GM21423 (cell line): ENCODE results near the gene NBEA.
A peak's percentile ranks its signal among the peaks of the same experiment; 100 is the strongest.

Experiments used
- ATAC-seq: cut with Tn5 transposase; IDR thresholded peaks from one replicate; pipeline ENCODE4 v1.9.1; 2021; ENCODE audit warnings: mild to moderate bottlenecking, moderate library complexity; ENCODE audit not compliant: unreplicated experiment

Gene NBEA

DNA sequence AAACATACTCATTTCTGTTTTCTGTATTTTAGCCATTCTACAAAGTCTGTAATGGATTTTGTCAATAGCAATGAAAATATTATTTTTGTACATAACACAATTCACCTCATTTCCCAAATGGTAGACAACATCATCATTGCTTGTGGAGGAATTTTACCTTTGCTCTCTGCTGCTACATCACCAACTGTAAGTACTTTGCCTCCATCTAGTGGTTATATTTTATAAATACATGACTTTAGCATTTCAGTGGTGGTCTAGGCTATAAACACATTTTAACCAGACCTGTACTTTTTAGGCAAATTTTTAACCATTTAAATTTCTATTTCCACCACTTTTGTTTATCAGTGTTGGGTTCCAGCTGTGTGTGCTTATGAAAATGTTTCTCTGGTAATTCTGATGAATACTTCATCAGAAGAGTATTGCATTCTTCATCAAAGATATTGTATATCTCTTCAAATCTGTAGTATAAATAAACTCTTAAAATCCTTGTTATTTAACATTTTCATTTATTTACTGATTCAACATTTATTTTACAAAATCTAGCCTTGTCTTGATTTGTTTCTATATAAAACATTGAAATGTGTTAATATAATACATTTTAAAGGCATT, 222.4 kb downstream of the NBEA start:
- ATAC-seq: peak; percentile 72

GRCh38 chr13:35165205-35165604, 223.1 kb downstream of the NBEA start:
- ATAC-seq: no peak

- ATAC-seq: no peak
Observed at GRCh38 chr13:35179494-35179893, 237.4 kb downstream of the NBEA start.

DNA sequence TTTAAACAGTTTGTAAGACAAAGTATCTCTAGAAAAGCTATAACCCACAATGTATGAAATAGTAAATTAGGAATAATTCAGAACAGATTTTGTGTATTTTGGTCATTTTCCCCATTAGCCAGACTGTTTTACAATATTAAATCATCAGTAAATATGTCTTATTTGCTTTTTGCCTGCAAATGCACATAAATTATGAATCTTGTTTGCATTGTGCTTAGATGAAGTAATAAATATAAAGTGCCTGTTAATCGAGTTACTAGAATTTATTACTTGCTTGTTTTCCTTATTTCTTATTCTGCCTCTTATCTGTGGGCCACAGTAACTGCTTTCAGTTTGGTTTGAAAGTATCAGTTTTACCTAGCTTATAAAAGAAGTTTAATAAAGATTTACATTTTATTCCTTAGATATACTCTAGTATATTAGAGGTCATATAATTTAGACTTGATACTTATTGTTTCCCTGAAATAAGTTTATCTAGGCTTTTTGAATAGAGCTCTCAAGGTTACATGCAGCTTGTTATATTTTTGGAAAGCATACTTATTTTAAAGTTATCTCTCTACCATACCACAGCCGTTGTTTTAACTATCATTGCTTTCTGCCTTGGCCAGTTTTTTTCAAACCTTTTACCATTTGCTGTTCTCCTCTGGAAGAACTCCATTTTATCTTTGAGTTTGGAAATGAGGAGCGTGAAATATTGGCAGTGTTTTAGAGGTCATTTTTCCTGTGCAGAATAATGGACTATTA, 238.0 kb downstream of the NBEA start:
- no peak for ATAC-seq

- ATAC-seq: no peak
Observed at GRCh38 chr13:35190241-35190640, 248.2 kb downstream of the NBEA start.

- no peak for ATAC-seq
Observed at GRCh38 chr13:35191883-35192282, 249.8 kb downstream of the NBEA start.

GRCh38 chr13:35198613-35199200, 256.6 kb downstream of the NBEA start:
- ATAC-seq: no peak

GRCh38 chr13:35208587-35208986, 266.5 kb downstream of the NBEA start:
- no peak for ATAC-seq

DNA sequence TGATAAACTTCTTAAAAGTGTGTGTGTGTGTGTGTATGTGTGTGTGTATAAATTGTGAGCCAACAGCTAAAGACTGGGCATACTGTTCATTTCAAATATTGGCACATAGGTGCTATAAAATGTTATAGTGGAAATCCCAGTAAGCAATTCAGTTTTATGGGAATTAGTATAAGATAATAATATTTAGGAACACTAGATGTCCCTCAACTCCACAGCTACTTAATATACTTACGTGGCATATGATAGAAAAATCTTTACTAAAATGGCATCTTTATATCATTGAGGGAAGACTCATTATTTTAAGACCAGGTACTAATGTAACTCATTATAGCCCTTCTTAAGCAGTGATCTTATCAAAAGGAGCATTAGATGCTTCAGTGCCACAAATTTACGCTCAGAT, 268.2 kb downstream of the NBEA start:
- ATAC-seq: no peak

DNA sequence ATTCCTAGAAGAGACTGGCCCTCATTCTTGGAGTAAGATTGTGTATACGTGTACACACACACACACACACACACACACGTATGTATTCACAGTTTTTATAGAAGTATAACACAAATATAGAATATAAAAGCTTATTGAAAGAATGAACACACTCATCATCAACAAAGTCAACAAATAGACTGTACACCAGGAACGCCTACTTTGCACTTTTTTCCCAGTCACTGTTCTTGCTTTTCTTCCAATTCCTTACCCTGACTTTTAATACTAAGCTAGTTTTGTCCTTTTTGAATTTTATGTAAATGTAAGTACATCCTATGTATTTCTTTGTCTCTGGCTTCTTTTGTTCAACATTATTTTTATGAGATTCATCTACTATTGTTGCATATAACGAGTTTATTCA, 269.9 kb downstream of the NBEA start:
- ATAC-seq: no peak

DNA sequence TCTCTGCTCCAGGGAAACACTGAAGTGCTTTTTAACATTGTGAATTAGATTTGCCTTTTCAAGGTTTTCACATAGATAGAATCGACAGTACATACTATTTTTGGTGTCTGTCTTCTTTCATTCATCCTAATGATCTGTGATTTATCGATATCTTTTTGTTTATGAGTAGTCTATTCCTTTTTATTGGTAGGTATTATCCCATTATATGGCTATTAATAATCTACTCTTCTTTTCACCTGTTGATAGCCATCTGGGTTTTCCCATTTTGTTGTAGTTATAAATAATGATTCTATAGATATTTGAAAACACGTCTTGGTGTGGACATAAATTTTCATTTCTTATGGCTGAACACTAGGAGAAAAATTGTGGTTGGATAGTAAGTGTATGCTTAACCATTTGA, 271.8 kb downstream of the NBEA start:
- no peak for ATAC-seq

- ATAC-seq: no peak
Observed at GRCh38 chr13:35216131-35216530, 274.1 kb downstream of the NBEA start.

DNA sequence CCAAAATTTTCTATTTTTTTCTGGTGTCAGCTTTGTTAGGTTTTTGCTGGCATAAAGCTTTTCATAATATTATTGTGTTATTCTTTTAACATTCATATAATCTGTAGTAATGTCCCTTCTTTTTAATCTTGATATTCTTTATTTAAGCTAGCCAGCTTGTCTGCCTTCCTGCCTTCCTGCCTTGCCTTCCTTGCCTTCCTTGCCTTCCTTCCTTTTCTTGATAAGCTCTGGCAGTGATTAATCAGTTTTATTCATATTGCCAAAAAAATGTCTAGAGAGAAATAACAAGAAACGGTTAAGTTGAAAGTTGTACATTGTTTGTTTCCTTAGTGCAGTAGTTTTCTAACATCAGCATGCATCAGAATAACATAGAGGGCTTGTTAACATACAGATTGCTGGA, 277.0 kb downstream of the NBEA start:
- ATAC-seq: no peak

- no peak for ATAC-seq
Observed at GRCh38 chr13:35225159-35225558, 283.1 kb downstream of the NBEA start.

- no peak for ATAC-seq
Observed at GRCh38 chr13:35225582-35225981, 283.5 kb downstream of the NBEA start.

GRCh38 chr13:35228536-35228935, 286.5 kb downstream of the NBEA start:
- ATAC-seq: no peak

DNA sequence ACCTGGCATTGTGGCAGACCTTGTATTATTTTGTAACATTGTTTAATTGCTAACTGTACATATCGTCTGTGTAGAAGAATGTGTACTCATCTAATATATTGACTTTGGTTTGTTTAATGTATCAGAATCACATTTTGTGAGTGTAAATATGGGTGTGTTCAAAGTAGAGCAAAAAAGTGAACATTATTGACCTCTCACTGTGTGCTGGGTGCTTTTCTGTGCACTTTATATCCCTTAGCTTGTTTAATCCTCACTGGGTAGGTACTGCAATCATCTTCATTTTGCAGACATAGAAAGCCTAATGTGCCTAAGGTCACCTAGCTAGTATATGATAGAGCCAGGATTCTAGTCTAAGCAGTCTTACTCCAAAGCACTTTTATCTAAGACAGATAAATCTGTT, 289.4 kb downstream of the NBEA start:
- no peak for ATAC-seq

DNA sequence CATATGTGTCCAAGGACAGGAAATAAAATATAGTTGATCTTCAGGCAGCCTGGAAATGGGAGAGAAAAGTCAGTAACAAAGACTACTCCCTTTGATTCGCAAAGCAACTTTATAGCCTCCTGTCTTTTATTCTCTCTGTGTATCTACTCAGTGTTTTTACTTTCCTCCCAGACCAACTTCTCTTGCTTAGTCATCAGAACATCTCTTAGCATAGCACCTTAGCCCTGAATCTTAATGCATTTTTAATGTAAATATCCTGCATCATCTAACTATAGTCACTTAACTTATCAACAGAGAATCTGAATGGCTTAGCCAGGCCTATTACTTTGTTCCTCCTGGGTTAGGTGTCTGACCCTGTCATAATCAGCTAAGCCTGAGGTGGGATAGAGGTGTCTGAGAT, 296.2 kb downstream of the NBEA start:
- no peak for ATAC-seq

DNA sequence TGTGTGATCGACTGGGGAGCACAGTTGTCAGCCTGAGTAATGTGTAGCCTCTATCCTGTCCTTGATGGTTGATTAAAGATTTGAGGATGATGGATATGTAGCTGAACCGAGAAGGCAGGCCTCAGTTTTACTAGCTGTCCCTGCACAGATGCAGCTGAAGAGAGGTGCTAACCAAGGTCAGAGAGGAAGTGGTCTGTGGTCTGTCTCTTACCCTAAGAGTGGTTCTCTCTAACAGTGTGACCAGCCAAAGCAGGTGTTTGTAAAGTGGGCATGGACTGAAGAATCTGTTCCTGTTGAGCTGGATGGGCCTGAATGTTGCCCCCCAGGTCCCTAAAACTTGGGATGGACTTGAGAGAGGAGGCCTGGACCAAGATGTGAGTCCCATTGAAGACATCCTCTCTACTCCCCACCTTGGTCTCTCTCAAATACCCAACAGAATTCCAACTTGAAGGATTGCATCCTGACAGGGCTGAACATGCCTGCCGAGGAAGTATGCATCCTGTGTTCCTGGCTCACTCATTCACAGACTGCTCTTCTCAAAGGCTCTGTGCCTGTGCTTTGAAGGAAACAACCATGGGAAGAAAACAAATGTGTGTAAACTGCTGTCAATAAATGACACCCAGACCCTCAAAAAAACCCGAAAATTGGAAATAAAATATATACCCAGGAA, 310.6 kb downstream of the NBEA start:
- ATAC-seq: peak; percentile 88

DNA sequence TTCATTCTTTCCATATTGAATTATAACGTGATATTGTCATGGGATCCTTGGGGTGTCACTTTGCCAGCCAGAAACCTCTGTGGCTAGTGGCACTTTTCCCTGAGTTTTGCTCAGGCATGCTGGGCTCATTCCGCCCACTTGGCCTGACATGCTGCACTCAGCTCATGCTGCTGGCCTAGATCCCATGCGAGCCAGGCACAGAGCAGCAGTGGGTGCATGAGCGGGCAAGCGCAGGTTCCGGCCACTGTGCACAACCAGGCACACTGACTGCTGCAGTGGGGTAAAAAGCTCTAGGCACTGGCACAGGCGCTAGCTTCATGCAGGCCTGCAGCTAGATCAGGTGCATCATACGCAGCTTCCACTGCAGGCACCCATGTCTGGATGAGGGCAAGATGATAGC, 313.2 kb downstream of the NBEA start:
- no peak for ATAC-seq

DNA sequence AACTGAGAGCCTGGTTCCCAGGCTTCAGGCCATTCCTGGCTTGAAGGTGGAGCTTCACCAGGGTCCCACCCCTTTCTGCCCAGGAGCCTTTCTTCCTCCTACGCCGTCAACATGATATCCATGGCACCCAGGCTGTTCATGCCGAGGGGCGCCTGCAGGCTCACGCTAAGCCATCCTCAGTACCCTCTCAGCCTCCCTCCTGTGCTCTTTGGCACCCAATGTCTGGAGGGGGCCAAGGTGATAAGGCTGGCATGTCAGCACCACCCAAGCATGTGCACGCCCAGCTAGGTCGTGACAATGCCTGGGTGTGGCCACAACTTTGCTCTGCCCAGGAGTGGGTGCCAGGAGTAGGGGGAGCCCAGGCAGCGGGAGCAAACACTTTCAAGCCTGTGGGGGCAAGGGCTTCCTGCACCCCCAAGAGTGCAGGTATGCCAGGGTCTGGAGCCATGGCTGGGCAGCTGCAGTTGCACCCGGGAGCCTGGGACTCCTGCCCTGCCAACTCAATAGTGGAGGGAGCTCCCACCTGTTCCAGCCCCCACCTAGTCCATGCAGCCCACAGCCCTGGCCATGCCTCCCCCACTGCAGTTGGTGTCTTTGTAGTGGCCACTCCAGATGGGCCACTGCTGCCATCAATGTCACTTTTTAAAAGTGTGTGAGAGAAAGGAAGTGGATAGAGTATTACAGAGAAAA, 314.5 kb downstream of the NBEA start:
- no peak for ATAC-seq
